HCT116 (cell line): Measurements from ENCODE around the gene ASCL2.

Source experiments
- CEBPB ChIP-seq: IDR thresholded peaks from 2 replicates; pipeline ENCODE4 v1.6.1; 2012; ENCODE audit warnings: low read depth
- EZH2 ChIP-seq: fragments of 200-600 bp; sonication (generic); IDR thresholded peaks from 2 replicates; pipeline ENCODE4 v1.6.1; 2017; ENCODE audit warnings: antibody characterized with exemption, mixed run types
- EZH2phosphoT487 ChIP-seq: fragments of 200-600 bp; IDR thresholded peaks from 2 replicates; pipeline ENCODE4 v1.6.1; 2018; ENCODE audit warnings: antibody characterized with exemption, borderline replicate concordance
- POLR2A ChIP-seq: IDR thresholded peaks from 2 replicates; pipeline ENCODE4 v1.7.0; 2011; ENCODE audit warnings: borderline replicate concordance; ENCODE audit not compliant: insufficient read depth, insufficient read length; ENCODE audit errors: extremely low read depth
- RAD21 ChIP-seq: IDR thresholded peaks from 2 replicates; pipeline ENCODE4 v1.6.1; 2012; ENCODE audit warnings: low read depth, mild to moderate bottlenecking
- SP1 ChIP-seq: IDR thresholded peaks from 2 replicates; pipeline ENCODE4 v1.6.1; 2012; ENCODE audit warnings: low read depth
- SRF ChIP-seq: IDR thresholded peaks from 2 replicates; pipeline ENCODE4 v1.6.1; 2012; ENCODE audit warnings: low read depth
- YY1 ChIP-seq: IDR thresholded peaks from 2 replicates; pipeline ENCODE4 v1.6.1; 2011; ENCODE audit warnings: low read length, low read depth, moderate library complexity, mild to moderate bottlenecking; ENCODE audit not compliant: insufficient replicate concordance; ENCODE audit errors: extremely low read depth
- ZFX ChIP-seq: fragments of 450-650 bp; IDR thresholded peaks from 2 replicates; pipeline ENCODE4 v1.6.1; 2017
- TF ChIP-seq, protein P1 (sequence below), 3 experiments: fragments of 200-600 bp in 1 of 3; sonication (generic) in 1 of 3; IDR thresholded peaks in 2 of 3; conservative IDR thresholded peaks in 1 of 3; 2 replicates each; pipeline ENCODE4 v1.5.1; 2012 to 2017; ENCODE audit warnings: low read depth in 2 of 3, low read length in 2 of 3, antibody characterized with exemption in 1 of 3, borderline replicate concordance in 1 of 3, control low read depth in 1 of 3, mild to moderate bottlenecking in 1 of 3, mixed read lengths in 1 of 3, mixed run types in 1 of 3, moderate library complexity in 1 of 3; ENCODE audit not compliant: insufficient read depth in 1 of 3
- TF ChIP-seq, protein P2 (sequence below): IDR thresholded peaks from 2 replicates; pipeline ENCODE4 v1.6.1; 2011; ENCODE audit warnings: mild to moderate bottlenecking, low read length, moderate library complexity; ENCODE audit not compliant: insufficient replicate concordance; ENCODE audit errors: extremely low read depth

DNA sequence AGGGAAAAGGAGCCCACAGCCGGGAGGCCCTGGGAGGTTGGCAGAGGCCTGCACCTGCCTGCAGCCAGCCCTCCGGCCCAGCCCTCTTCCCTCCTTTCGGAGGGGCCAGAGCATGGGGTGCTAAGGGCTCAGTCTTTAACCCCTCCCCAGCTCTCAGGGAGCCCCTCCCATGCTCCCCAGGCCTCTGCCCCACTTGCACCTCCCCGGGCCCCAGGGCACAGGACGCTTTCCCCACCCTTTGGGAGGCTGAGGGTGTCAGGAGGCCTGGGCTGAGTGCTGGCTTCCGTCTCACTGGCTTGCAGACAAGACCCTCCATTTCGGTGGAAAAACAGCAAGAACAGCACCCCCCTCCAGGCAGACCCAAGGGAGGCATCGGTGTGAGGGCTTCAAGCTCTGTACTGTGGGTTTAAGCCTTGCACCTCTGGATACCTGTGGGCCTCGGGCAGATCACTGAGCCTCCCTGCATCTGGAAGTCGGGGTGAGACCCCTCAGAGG lies 7.3 kb downstream of the ASCL2 start:
- TF ChIP-seq, protein P1, sequence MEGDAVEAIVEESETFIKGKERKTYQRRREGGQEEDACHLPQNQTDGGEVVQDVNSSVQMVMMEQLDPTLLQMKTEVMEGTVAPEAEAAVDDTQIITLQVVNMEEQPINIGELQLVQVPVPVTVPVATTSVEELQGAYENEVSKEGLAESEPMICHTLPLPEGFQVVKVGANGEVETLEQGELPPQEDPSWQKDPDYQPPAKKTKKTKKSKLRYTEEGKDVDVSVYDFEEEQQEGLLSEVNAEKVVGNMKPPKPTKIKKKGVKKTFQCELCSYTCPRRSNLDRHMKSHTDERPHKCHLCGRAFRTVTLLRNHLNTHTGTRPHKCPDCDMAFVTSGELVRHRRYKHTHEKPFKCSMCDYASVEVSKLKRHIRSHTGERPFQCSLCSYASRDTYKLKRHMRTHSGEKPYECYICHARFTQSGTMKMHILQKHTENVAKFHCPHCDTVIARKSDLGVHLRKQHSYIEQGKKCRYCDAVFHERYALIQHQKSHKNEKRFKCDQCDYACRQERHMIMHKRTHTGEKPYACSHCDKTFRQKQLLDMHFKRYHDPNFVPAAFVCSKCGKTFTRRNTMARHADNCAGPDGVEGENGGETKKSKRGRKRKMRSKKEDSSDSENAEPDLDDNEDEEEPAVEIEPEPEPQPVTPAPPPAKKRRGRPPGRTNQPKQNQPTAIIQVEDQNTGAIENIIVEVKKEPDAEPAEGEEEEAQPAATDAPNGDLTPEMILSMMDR (IDR thresholded peaks at IDR 0.05 in 2 of 3, conservative IDR thresholded peaks at IDR 0.05 in 1 of 3; ENCODE audit: borderline replicate concordance in 1 of 3, insufficient read depth in 1 of 3, low read depth in 2 of 3, low read length in 2 of 3): no peak
- TF ChIP-seq ZFX (no peak), POLR2A (no peak), RAD21 (no peak), YY1 (no peak), EZH2 (no peak), SRF (no peak), CEBPB (no peak), SP1 (no peak), EZH2phosphoT487 (no peak)
- TF ChIP-seq, protein P2, sequence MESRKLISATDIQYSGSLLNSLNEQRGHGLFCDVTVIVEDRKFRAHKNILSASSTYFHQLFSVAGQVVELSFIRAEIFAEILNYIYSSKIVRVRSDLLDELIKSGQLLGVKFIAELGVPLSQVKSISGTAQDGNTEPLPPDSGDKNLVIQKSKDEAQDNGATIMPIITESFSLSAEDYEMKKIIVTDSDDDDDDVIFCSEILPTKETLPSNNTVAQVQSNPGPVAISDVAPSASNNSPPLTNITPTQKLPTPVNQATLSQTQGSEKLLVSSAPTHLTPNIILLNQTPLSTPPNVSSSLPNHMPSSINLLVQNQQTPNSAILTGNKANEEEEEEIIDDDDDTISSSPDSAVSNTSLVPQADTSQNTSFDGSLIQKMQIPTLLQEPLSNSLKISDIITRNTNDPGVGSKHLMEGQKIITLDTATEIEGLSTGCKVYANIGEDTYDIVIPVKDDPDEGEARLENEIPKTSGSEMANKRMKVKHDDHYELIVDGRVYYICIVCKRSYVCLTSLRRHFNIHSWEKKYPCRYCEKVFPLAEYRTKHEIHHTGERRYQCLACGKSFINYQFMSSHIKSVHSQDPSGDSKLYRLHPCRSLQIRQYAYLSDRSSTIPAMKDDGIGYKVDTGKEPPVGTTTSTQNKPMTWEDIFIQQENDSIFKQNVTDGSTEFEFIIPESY: no peak
